Activated T-helper 1 cell treated with Interleukin-2 at 50 U/mL for 16 hours (primary cell): ENCODE results near the gene SERINC3.
"Not testable (repeated sequence)": the region's sequence is repeated elsewhere in the genome, so short reads cannot be mapped to it uniquely, and the experiment has no call there.

Source experiments
- DNase-seq: peaks from one replicate; pipeline ENCODE4 v3.0.0-alpha.2; 2020; ENCODE audit warnings: low read depth

Gene SERINC3

GRCh38 chr20:44521484-44522481, at the start of gene SERINC3:
TSS of gene SERINC3 (minus strand) at chr20:44522070. CDS start at chr20:44521951, 119 bp downstream.
- peak; percentile 94 for DNase-seq

- no peak for DNase-seq
Measured at GRCh38 chr20:44571362-44571988, 49.6 kb upstream of the SERINC3 start.

- no peak for DNase-seq
Measured at GRCh38 chr20:44570367-44570766, 48.5 kb upstream of the SERINC3 start.

- DNase-seq, result no peak
Measured at GRCh38 chr20:44566811-44567210, 44.9 kb upstream of the SERINC3 start.

GRCh38 chr20:44566018-44566417, 44.1 kb upstream of the SERINC3 start:
- no peak for DNase-seq

- no peak for DNase-seq
Measured at GRCh38 chr20:44561876-44562275, 40.0 kb upstream of the SERINC3 start.

GRCh38 chr20:44560818-44561217, 38.9 kb upstream of the SERINC3 start:
- not testable (repeated sequence) for DNase-seq

- DNase-seq, result no peak
Measured at GRCh38 chr20:44560229-44560628, 38.4 kb upstream of the SERINC3 start.

GRCh38 chr20:44559302-44559701, 37.4 kb upstream of the SERINC3 start:
- DNase-seq, result no peak

GRCh38 chr20:44552950-44553908, 31.4 kb upstream of the SERINC3 start:
- no peak for DNase-seq

GRCh38 chr20:44552568-44552949, 30.7 kb upstream of the SERINC3 start:
- no peak for DNase-seq

- no peak for DNase-seq
Measured at GRCh38 chr20:44552050-44552449, 30.2 kb upstream of the SERINC3 start.

- no peak for DNase-seq
Measured at GRCh38 chr20:44549123-44549522, 27.3 kb upstream of the SERINC3 start.

- DNase-seq, result no peak
Measured at GRCh38 chr20:44547419-44547818, 25.5 kb upstream of the SERINC3 start.

GRCh38 chr20:44544263-44544662, 22.4 kb upstream of the SERINC3 start:
- DNase-seq, result no peak

- DNase-seq, result no peak
Measured at GRCh38 chr20:44543358-44543757, 21.5 kb upstream of the SERINC3 start.

- no peak for DNase-seq
Measured at GRCh38 chr20:44542890-44543289, 21.0 kb upstream of the SERINC3 start.

GRCh38 chr20:44541992-44542391, 20.1 kb upstream of the SERINC3 start:
- DNase-seq, result no peak

- DNase-seq, result no peak
Measured at GRCh38 chr20:44540834-44541233, 19.0 kb upstream of the SERINC3 start.

- no peak for DNase-seq
Measured at GRCh38 chr20:44537993-44538392, 16.1 kb upstream of the SERINC3 start.

GRCh38 chr20:44536175-44536574, 14.3 kb upstream of the SERINC3 start:
- DNase-seq, result no peak

GRCh38 chr20:44533928-44534327, 12.1 kb upstream of the SERINC3 start:
- DNase-seq, result no peak
